Articular chondrocyte of knee joint (primary cell): ENCODE data around the gene OVOL1. TPM values are rescaled to one million over a fixed set of nuclear protein-coding genes. Genes with fewer than 3 reads are reported as not detected.

Experiments used
- total RNA-seq: library from RNA; depleted of rRNA; stranded (reverse); fragments of >200 nt; gene quantifications from 2 replicates; pipeline ENCODE4 v1.2.3, GENCODE V29; 2012

Gene OVOL1
- not detected in 2 replicates for total RNA-seq

GRCh38 chr11:65786786-65787636, at the start of gene OVOL1:
Gene OVOL1, plus strand, starts transcription at chr11:65787063. Its CDS starts 311 bp downstream, at chr11:65787374.

GRCh38 chr11:65780770-65781151, 6.1 kb upstream of the OVOL1 start, which contains the start of gene AP5B1:
Gene AP5B1, minus strand, starts transcription at chr11:65780976. Its CDS starts 385 bp downstream, at chr11:65780591.

GRCh38 chr11:65833297-65834030, 46.6 kb downstream of the OVOL1 start, which contains the start of gene SNX32:
Gene SNX32, plus strand, starts transcription at chr11:65833963. Its CDS starts 103 bp downstream, at chr11:65834066.

Other genes starting within 250 kb of the OVOL1 start
- gene LTBP3, start 228.7 kb upstream of the OVOL1 start, total RNA-seq: 43.5 and 53.8 TPM in 2 replicates
- gene ZNRD2, start 216.6 kb upstream of the OVOL1 start, total RNA-seq: 36.2 and 42.1 TPM in 2 replicates
- gene FAM89B, start 214.5 kb upstream of the OVOL1 start, total RNA-seq: 10.7 and 15.2 TPM in 2 replicates
- 33.2 and 36.1 TPM in 2 replicates for gene EHBP1L1, start 211.0 kb upstream of the OVOL1 start, total RNA-seq
- not detected in 2 replicates for gene KCNK7, start 191.3 kb upstream of the OVOL1 start, total RNA-seq
- 19.0 and 20.6 TPM in 2 replicates for gene MAP3K11, start 172.8 kb upstream of the OVOL1 start, total RNA-seq
- gene PCNX3, start 171.3 kb upstream of the OVOL1 start, total RNA-seq: 21.3 and 23.1 TPM in 2 replicates
- 10.6 and 11.9 TPM in 2 replicates for gene SIPA1, start 149.0 kb upstream of the OVOL1 start, total RNA-seq
- 30.9 and 31.2 TPM in 2 replicates for gene RELA, start 124.1 kb upstream of the OVOL1 start, total RNA-seq
- 36.9 and 40.2 TPM in 2 replicates for gene KAT5, start 74.8 kb upstream of the OVOL1 start, total RNA-seq
- 35.1 and 51.9 TPM in 2 replicates for gene RNASEH2C, start 66.3 kb upstream of the OVOL1 start, total RNA-seq
- gene AP5B1, start 6.1 kb upstream of the OVOL1 start, total RNA-seq: 11.8 and 14.9 TPM in 2 replicates
- 1.2 and 2.2 TPM in 2 replicates for gene SNX32, start 46.9 kb downstream of the OVOL1 start, total RNA-seq
- 577 and 633 TPM in 2 replicates for gene CFL1, start 71.1 kb downstream of the OVOL1 start, total RNA-seq
- gene MUS81, start 73.4 kb downstream of the OVOL1 start, total RNA-seq: 29.2 and 34.4 TPM in 2 replicates
- 102 and 105 TPM in 2 replicates for gene EFEMP2, start 85.7 kb downstream of the OVOL1 start, total RNA-seq
- gene CTSW, start 92.8 kb downstream of the OVOL1 start, total RNA-seq: 0.13 TPM in 1 of 2 replicates, not detected in the other
- 130 and 132 TPM in 2 replicates for gene FIBP, start 101.4 kb downstream of the OVOL1 start, total RNA-seq
- gene CCDC85B, start 103.6 kb downstream of the OVOL1 start, total RNA-seq: 57.9 and 60.6 TPM in 2 replicates
- 13.1 and 26.1 TPM in 2 replicates for gene FOSL1, start 113.3 kb downstream of the OVOL1 start, total RNA-seq
- gene C11orf68, start 132.0 kb downstream of the OVOL1 start, total RNA-seq: 26.8 and 32.6 TPM in 2 replicates
- 147 and 149 TPM in 2 replicates for gene DRAP1, start 132.4 kb downstream of the OVOL1 start, total RNA-seq
- not detected in 2 replicates for gene TSGA10IP, start 158.4 kb downstream of the OVOL1 start, total RNA-seq
- 24.2 and 24.4 TPM in 2 replicates for gene SART1, start 174.7 kb downstream of the OVOL1 start, total RNA-seq
- gene EIF1AD, start 215.1 kb downstream of the OVOL1 start, total RNA-seq: 26.6 and 27.2 TPM in 2 replicates
- 37.4 and 40.0 TPM in 2 replicates for gene BANF1, start 215.4 kb downstream of the OVOL1 start, total RNA-seq
- gene CST6, start 224.9 kb downstream of the OVOL1 start, total RNA-seq: 3.0 and 7.6 TPM in 2 replicates
- 0.26 and 0.43 TPM in 2 replicates for gene CATSPER1, start 239.4 kb downstream of the OVOL1 start, total RNA-seq